ENCODE measurements around the gene ACAD10. TPM values are rescaled to one million over a fixed set of nuclear protein-coding genes. Genes with fewer than 3 reads are reported as not detected.

Gene ACAD10
- total RNA-seq, 2 donors from 2014 or later = 37.0 to 42.6 TPM

GRCh38 chr12:111764120-111764821 lies 78.4 kb downstream of the ACAD10 start:
- intact Hi-C loops (cut with DNase I) = no loop called here
- H3K9ac ChIP-seq (ENCODE audit: low read depth in 2 of 2, low read length in 2 of 2) = no peak overlapping the region
- no peak for DNase-seq
- peaks cover 6% of the 10 kb centered on the region for H3K4me1 ChIP-seq
- no peaks in the 10 kb centered on the region for H3K36me3 ChIP-seq
- H3K27me3 ChIP-seq = no peaks in the 10 kb centered on the region
- H3K9me3 ChIP-seq = no peaks in the 10 kb centered on the region
- H3K27ac ChIP-seq = no peak overlapping the region
- TF ChIP-seq CTCF (IDR thresholded peaks at IDR 0.05) = no peak
- H3K4me3 ChIP-seq = no peak overlapping the region

GRCh38 chr12:111766608-111767361 lies 80.9 kb downstream of the ACAD10 start, which contains the start of gene ALDH2:
TSS of gene ALDH2 (plus strand) at chr12:111766933. CDS start at chr12:111766983, 50 bp downstream.
- Histone ChIP-seq H3K9ac (ENCODE audit: low read depth in 2 of 2, low read length in 2 of 2) (peak within 1 kb of the TSS; percentile 97 to 98), H3K27ac (peak within 1 kb of the TSS; percentile 87), H3K9me3 (no peaks in the 10 kb centered on the region), H3K4me3 (peak within 1 kb of the TSS; percentile 65), H3K27me3 (no peaks in the 10 kb centered on the region), H3K36me3 (no peaks in the 10 kb centered on the region), H3K4me1 (peaks cover 11% of the 10 kb centered on the region)
- no peak for TF ChIP-seq CTCF (IDR thresholded peaks at IDR 0.05)
- intact Hi-C loops (cut with DNase I) = no loop called here
- DNase-seq = peak; percentile 86

GRCh38 chr12:111767362-111768158 lies 81.7 kb downstream of the ACAD10 start:
- peaks cover 12% of the 10 kb centered on the region for H3K4me1 ChIP-seq

GRCh38 chr12:111768159-111768895 lies 82.5 kb downstream of the ACAD10 start:
- peak overlapping the region; percentile 30 to 98 for H3K9ac ChIP-seq (ENCODE audit: low read depth in 2 of 2, low read length in 2 of 2)
- peak overlapping the region; percentile 65 for H3K4me3 ChIP-seq
- no peaks in the 10 kb centered on the region for H3K36me3 ChIP-seq
- peak overlapping the region; percentile 87 for H3K27ac ChIP-seq
- H3K9me3 ChIP-seq = no peaks in the 10 kb centered on the region
- no peak for DNase-seq
- TF ChIP-seq CTCF (IDR thresholded peaks at IDR 0.05) = no peak
- intact Hi-C loops (cut with DNase I) = no loop called here
- peaks cover 20% of the 10 kb centered on the region for H3K4me1 ChIP-seq
- H3K27me3 ChIP-seq = no peaks in the 10 kb centered on the region

More at GRCh38 chr12:111767362-111768158, 81.7 kb downstream of the ACAD10 start:
- intact Hi-C loops (cut with DNase I) = no loop called here
- Histone ChIP-seq H3K9me3 (no peaks in the 10 kb centered on the region), H3K27me3 (no peaks in the 10 kb centered on the region), H3K4me3 (peak overlapping the region; percentile 65), H3K36me3 (no peaks in the 10 kb centered on the region), H3K9ac (ENCODE audit: low read depth in 2 of 2, low read length in 2 of 2) (peak overlapping the region; percentile 97 to 98), H3K27ac (peak overlapping the region; percentile 87)
- no peak for TF ChIP-seq CTCF (IDR thresholded peaks at IDR 0.05)
- DNase-seq = peak; percentile 66
